Amniotic epithelial cell (primary cell): ENCODE measurements around the gene TMCC1.

Experiments
- DNase-seq: peaks from one replicate; pipeline ENCODE4 v3.0.0-alpha.2; 2010; ENCODE audit warnings: low read depth

The TMCC1 gene

DNA sequence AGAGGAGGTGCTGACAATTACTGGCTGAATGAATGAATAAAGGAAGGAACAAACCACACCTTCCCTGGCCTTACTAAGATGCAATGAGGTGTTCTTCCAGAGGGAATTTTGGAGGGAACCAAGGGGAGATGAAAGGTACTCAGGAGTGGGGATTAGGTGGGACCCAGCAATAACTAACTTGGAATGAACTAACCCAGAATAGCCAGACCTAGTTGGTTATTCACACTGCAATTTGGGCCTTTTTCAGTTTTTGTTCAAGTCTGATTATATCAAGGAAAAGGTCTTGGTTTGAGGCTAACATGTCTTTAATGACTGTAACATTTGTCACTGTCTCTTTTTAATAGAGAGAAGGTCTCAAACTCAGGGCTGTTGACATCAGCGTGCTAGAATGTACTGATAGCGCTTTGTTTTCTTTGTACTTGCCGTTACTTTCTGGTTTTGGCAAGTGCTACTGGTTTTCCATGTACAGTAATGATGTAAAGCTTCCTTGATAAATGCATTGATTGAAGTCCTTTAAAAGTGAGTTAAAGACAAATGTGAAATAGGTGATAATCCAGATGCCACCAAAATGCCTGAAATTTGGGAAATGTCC, 283.8 kb downstream of the TMCC1 start:
- peak; percentile 61 for DNase-seq

DNA sequence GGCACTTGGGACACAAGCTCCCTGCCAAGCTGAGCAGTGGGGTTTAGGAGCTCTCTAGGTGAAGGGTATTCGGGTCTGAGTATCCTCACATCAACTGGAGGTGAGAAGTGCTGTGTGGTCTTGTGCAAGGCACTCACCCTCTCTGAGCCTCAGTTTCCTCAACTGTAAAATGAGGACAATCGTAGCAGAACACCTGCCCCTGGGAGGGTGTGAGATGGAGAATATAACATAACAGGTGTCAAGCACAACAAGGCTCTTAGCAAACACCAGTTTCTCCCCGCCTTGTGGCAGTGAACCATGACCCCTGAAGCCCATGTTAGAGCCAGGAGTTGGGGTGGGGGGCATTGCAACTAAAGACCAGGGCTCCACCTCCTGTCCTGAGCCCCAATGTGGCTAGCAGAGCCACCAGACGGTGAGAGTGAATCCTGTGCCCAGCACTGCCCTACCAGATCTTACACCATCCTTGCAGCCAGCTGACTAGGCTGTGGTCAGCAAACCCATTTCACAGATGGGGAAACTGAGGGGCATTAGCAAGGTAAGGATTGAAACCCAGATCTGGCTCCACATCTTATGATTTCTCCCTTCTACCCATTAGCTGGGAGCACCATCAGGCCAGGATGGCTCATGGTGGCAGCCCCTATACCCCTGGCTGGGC, 284.4 kb downstream of the TMCC1 start:
- no peak for DNase-seq

DNA sequence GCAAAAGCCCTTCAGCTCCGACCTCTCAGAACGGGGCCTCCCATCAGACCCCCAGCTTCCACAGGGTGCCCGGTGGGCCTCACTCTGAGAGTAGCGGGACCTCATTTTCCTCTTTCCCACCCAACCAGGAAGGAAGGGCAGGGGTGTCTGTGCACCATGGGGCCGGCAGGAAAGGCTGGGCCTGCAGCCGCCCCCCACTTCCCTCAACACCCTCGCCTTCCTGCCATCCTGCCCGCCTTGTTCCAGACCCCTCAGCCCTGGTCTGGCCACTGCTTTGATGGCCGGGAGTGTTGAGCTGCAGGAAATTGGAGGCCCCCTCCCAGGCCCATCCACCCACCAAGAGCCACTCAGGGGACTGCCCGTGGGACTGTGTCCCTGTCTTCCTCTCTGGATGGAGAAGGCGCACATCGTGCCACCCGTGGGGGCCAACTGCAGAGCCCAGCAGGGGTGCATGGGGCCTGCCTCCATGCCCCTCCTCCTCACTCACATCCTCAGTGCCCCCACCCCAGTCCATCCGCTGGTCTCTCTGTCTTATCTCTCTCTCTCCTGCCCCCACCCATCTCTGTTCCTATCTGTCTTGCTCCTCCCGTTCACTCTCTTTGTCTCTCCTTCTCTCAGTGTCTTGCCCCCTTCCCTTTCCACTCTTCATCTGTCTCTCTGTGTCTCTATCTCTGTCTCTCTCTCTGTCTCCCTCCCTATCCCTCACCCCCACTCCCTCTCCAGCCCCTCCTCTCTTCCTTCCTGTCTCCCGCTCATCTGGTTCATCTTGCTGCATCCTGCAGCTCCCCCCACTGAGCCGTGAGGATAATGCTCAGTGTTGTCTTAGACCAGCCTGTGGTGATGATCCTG, 285.2 kb downstream of the TMCC1 start:
- DNase-seq: peak; percentile 65

DNA sequence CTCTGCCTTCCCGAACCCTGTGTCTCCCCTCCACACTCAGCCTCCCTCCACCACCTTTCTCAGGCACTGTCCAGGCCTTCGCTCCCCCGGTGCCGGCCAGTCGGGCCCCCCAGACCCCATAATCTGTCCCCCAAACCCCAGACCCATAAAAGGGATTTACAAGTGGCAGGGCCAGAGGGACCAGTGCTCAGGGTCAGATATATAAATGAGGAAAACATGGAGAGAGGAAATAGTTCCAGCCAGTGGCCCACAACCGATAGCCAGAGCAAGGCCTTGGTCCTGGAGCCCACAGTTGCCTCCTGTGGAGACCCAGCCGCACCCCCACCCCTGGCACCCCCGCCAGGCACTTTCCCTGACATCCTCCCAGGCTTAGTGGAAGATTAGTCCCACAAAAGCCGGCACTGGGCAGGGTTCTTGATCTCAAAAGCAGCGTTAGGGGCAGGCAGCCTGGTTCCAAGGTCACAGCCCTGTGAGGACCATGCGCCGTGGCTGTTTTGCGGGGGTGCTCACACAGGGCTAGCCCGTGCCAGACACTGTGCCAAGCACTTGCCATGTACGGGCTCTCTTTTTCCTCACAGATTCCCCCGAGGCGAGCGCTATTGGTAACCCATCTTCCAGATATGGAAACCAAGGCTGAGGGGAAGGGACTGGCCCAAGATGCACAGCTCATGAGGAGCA, 286.0 kb downstream of the TMCC1 start:
- no peak for DNase-seq

DNA sequence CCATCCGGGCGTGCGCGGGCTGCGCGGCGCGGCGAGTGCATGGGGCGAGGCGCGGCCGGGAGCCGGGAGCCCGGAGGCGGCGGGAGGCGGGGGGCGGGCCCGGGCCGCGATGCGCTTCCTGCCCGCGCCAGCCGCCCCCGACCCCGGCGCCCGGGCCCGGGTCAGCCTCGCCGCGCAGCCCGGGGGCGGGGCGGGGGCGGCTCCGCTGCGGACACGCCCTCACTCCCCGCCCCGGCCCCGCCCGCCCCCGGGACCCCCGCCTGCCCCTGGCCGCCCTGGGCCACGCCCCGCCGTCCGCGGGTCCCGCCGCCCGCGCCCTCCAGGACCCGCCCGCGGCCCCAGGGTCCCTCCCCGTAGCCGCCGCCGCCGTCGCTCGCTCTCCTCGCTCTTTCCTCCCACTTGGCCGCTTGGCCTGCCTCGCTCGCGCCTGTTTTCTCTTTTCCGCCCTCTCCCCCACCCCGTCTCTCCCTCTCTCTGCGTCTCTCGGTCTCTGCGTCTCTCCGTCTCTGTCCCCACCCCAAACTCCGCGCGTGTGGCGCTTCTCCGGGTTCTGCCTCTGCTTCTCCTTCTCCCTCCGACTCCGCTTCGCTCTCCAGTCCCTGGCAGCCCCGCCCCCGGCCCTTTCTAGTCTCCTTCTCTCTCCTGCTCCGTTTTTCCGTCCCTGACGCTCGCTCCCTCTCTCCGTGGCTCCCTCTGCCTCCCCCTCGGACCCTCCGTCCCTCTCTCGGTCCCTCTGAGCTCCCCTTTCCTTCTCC, 286.7 kb downstream of the TMCC1 start, which contains the start of gene PLXND1:
Gene PLXND1, minus strand, starts transcription at position 41 of the 755 bp plus-strand sequence. Its CDS starts 37 bp downstream, at position 4.
- DNase-seq: peak; percentile 47

DNA sequence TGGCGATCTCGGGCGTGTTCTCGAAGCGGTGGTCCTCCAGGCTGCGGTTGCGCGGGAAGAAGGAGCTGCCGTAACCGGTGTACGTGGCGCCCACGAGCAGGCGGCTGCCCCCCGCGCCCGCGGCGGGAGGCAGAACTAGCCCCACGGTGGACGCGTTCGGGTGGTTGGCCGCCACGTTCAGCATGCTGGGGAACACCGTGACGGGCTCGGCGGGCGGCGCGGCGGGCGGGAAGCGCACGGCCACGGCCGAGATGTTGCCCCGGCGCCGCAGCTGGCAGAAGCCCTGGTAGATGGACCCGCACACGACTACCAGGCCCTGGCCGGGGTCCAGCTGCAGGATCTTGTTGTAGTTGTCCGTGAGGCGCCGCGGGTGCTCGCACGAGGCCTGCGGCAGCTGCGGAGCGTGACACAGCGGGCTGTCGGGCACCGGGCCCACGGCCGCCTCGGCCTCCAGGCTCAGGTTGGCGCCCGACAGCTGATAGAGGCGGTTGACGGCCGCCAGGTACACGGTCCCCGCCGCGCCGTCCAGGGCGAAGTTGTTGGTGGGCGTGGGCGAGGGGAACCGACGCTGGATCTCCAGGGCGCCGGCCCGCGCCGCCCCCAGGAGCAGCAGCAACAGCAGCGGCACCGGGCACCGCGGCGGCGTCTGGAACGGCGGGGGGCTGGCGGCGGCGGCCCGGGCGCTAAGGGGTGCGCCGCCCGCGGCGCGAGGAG, 287.4 kb downstream of the TMCC1 start:
- no peak for DNase-seq

DNA sequence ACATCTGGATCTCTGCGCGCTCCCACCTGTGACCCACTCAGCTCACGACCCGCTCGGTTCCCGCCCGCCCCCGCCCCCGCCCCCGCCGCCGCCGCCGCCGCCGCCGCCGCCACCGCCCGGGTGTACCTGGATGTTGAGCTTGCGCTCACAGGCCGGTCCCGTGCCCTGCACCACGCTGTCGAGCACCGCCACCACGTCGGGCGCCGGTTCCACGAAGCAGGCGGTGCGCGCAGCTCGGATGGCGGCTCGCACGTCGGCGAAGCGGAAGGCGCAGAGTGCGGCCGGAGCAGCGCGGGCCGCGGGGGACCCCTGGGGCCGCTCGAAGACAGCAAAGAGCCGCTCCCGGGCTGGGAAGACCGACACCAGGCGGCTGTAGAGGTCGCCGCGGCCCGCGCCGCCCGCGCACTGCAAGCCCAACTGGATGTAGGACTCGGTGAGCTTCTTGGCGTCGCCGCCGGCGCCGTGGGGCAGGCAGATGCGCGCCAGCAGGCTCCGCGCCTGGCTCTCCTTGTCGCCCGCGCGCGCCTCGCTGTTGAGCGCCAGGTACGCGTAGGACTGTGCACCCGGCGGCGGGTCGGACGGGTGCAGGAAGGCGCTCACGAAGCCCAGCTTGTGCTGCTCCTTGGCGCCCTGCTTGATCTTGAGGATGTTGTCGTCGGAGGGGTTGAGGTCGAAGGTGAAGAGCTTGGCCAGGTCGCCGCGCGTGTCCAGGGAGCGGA, 288.1 kb downstream of the TMCC1 start:
- no peak for DNase-seq

DNA sequence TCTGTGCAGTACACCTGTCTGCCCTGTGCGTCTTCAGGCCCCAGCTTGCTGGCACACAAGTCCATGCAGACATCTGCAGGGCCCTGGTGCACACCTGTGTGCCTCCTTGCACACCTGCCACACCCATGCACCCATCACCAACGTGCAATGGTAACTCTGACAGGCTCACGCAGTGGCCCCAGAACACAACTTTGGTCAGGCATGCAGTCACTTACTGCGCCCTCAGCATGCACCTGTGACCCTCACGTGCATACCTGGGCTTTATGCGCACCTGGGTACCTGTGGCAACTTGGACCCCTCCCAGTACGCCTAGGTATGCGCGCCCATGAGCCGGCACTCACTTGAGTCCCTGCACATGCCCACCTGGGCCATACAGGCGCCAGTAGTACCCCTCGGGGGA, 288.7 kb downstream of the TMCC1 start:
- DNase-seq: no peak

DNA sequence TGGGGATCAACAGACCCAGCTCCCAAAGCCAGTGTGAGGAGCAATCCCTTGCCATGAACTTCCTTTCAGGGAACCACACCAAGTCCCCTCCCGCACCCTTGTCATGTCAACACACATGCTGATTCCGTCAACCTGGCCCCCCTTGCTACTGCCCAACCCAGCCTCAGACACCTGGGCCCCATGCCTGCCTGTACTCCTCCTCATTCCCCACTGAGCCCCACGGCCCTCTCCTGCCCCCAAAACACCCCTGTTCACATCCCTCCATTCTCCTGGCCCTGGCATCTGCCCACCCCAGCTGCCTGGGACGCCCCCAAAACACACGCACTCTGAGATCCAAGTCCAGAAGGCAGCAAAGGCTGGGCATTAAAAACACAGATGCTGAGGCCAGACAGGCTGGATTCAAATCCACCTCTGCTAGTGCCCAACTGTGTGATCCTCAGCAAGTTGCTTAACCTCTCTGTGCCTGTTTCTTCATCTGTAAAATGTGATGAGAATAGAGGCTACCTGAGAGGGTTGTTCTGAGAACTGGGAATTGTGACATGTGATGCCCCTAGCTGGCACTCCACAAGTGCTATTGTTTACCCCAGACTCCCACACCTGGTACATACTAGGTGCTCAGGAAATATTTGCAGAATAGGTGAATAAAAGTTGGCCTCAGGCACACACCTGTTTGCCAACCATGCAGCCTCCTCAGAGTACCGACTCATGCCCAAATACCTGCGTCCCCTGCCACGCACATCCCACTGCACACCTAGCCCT, 289.3 kb downstream of the TMCC1 start:
- DNase-seq: no peak

DNA sequence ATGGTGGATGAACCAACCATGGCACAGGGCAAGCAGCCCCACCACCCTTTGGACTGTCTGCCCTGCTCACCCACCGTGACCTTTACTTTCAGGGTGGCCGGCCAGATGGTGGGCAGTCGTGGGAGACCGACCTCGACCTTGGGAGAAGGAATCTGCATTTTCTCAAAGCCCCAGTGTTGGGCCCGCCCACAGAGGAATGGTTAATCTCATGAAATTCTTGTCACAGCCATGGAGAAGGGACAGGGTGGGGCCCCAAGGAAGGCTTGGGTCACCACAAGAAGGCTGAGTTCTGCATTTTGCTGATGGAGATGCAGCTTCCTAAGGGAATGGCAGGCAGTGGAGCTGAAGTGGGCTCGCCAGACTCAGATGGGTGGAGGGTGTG, 290.0 kb downstream of the TMCC1 start:
- no peak for DNase-seq

DNA sequence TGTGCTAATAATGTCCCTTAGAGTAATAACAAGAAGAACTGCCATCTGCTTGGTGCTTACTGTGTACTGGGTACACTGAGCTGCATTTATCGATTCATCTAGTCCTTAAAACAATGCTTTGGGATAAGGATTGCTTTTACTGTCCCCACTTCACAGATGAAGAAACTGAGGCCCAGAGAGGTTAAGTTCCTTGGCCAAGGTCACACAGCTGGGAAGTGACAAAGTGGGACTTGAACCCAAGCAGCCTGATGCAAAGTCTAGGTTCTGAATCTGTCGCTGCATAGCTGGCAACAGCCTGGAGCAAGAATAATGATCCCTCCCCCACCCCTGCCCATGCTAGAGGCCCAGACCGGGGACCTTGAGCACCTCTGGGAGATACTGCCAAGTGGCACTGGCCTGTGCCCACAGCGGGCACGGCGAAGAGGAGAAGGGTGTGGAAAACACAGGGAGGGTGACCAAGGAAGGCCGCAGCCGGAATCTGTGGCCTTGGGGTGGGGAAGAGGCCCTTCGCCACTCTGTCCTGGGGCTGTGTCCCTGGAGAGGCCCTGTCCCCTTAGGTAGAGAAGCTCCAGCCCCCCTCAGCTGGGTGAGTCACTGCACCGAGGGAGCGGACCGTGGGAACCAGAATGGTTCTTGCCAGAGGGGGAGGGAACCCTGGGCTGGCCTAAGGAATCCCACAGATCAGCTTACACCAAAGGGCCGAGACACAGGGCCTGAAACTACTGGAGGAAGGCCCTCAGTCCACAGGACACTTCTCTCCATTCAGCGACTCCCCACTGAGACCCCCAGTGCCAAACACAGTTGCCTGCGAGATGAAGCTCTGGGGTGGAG, 290.6 kb downstream of the TMCC1 start:
- DNase-seq: peak; percentile 93

DNA sequence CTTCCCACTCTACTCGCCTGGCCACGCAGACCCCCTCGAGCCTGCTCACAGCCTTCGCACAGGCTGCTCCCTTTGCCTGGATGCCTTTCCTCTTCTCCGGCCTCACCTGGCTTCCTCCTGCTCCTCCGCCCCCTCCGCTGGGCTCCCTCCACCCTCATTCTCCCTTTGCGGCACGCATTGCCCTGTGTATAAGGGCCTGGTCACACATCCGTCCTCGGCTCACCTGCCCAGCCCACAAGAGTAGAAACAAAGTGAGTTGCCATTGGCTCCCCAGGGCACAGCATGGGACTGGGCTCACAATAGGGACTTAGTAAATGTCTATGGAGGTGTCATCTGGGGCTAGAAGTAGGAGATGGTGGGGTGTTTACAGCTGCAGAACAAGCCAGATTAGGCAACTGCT, 291.2 kb downstream of the TMCC1 start:
- no peak for DNase-seq

DNA sequence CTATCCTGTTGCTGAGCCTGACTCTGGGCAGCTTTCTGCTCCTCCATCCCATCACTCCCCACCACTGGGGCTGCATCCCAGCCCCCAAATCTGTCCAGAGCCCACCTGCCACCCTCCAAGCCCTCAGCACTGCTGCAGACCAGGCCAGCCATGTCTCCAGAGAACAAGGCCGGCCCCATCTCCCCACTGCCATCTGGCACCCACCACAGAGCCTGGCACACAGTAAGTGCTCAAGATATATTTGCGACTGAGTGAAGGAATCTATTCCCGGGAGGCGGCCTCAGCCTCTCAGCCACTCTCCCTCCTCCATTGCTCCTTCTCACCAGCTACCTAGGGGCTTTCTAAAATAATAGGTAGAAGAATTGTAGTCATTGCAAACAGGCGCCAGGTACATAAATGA, 291.8 kb downstream of the TMCC1 start:
- DNase-seq: no peak

DNA sequence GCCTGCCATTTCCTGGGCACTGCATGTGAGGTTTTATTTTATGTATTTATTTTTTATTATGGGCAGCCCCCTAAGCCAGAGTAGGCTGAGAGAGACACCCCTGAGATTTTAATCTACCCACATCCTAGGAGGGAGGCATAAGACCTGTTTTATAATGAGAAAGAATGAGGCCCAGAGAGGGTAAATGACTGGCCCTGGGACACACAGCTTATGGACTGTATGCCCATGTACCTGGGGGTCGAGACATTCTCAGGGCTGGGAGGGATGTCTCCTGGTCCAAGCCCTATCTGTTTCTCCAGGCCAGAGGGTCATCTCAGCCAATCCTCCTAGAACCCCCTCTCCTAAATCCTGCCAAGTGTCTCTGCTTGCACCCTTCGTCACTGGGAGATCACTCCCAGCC, 293.2 kb downstream of the TMCC1 start:
- DNase-seq: no peak

DNA sequence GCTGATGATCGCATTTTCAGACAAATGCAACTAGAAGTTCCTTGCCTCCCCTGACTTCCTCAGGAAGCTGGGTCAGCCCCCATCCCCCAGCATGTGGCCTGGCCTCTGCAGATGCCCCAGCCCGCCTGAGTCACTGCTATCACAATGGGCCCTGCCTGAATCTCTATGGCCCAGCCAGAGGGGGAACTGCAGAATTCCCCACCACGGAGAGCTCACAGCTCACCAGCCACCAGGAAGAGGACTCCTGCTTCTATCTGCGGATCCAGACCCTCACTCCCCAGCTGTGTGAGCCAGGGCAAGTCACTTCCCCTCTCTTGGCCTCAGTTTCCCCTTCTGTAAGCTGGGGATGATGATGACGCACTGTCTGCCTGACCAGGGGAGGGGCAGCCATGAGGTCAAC, 293.9 kb downstream of the TMCC1 start:
- DNase-seq: peak; percentile 70

DNA sequence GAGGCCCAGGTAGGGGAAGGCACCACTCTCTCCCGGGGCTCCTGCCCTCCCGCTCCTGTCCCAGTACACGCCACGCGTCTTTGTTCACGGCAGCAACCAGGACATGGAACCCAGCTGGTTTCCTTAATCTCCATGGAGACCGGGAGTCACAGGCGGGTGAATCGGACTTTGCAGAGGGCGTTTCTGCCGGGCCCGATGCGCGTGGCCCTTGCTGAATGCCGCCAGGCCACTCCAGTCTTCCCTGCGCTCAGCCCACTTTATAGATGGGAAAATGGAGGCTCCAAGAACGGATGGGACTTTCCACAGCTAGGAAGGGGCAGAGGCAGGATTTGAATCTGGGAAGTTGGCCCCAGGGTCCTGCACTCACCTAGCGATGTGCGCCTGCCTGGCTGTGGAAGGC, 294.4 kb downstream of the TMCC1 start:
- no peak for DNase-seq

DNA sequence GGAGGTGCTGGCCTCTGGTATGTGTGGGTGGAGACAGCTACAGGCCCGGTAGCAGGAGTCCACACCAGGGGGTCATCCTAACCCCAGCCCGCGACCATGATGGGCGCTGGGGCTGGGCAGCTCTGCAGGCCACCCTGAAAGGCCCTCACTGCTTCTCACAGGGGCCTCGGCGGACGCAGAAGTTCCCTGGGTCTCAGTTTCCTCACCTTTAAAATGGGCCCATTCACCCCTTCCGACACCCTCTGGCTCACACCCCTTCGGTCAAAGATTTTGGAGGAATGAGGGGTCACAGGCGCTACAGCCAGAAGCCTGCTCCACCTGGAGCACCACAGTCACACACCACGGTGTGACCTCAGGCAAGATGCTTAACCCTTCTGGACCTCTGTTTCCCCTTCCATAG, 295.0 kb downstream of the TMCC1 start:
- DNase-seq: no peak

DNA sequence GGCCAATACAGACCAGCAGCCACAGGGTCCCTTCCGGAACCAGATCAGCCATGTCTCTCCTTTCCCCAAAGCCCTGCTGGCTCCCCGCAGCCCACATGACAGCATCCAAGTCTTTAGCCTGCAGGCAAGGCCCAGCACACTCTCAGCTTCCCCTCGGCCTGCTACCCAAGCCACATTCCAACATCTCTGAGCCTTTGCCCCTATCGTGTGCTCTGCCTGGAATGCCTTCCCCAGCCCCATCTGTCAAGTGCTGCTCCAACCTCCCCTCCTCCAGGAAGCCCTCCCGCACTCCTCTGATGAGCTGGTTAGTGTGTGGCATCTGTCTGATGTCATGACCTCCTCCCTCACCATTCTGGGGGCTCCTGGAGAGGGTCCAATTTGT, 295.5 kb downstream of the TMCC1 start:
- DNase-seq: no peak
